GM18498 (cell line): Measurements from ENCODE around the gene JARID2.

Experiments used
- ATAC-seq: cut with Tn5 transposase; IDR thresholded peaks from one replicate; pipeline ENCODE4 v1.9.1; 2021; ENCODE audit warnings: mild to moderate bottlenecking, moderate library complexity; ENCODE audit not compliant: unreplicated experiment

JARID2 gene

GRCh38 chr6:15368873-15369272 is 123.0 kb downstream of the JARID2 start:
- no peak for ATAC-seq

GRCh38 chr6:15369838-15370237 is 124.0 kb downstream of the JARID2 start:
- no peak for ATAC-seq

DNA sequence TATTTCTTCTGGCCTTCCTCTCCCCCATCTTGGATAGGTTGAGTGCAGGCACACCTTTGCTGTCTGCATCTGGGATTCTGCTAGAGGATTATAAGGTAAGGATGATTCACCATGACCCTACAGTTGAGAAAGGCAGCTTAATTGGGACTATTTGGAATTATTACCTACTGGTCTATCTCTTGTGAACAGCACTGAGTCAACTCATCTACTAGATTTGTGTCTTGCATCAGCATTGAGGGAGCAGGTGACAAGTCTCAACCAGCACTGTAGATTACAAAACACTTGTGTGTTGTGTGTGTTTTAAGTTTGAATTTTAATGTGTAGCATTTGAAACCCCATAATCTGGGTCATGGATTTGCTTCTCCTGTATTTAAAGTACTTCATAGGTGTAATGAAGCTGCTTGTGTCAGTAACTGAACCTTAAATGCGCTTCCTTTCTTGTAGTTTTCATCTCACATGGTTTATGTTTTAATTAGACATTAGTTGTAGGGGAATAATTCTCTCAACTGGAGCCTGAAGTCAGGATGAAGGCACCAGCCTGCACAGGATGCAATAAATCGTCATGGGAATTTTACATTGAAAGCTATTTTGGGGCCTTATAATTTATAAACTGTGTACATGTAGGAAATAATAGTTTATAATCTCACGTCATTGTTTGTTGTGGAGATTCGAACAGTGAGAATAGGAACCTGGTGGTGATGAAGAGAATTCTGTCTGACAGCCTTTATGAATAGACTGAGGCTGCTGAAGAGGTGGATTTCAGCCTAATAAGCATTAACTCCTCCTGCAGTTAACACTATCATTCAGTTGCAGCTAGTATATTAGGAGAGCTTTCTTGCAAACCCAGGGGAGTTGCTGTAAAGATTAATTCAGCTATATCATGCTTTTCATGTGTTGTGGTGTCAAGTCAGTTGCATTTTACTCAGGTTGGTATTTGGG is 125.1 kb downstream of the JARID2 start:
- ATAC-seq, result no peak

DNA sequence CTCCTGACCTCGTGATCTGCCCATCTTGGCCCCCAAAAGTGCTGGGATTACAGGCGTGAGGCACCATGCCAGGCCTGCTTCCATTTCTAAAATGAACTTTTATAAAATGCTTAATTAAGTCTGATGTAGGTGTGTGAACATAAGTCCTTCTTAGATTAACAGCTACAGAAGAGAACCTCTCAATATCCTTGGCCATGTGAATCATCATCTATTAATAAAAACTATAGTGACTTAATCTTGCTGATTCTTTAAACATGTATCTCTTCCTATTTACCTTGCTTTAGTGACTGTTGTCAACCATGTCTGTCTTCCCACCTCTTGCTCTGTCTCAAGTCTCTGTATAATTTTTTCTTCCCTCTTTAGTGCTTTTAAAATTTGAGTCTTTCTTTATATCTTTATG is 127.1 kb downstream of the JARID2 start:
- no peak for ATAC-seq

DNA sequence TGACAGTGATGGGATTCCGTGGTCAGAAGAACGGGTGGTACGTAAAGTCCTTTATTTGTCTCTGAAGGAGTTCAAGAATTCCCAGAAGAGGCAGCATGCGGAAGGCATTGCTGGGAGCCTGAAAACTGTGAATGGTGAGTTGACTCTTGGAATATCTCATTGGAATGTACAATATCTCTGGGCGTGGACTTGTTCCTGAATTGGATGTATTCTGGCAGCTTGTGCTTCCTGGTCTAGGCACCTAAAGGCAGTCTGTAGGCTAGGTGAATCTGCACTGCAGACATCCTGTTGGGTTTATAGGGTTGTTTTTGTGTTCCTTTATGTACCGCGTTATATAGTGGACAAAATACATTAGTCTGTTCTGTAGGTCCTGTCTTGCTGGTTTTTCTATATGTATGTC is 128.2 kb downstream of the JARID2 start:
- ATAC-seq, result no peak

GRCh38 chr6:15375018-15375417 is 129.1 kb downstream of the JARID2 start:
- ATAC-seq, result no peak

GRCh38 chr6:15375638-15376290 is 129.9 kb downstream of the JARID2 start:
- no peak for ATAC-seq

- ATAC-seq, result no peak
Observed at GRCh38 chr6:15376900-15377487, 131.1 kb downstream of the JARID2 start.

DNA sequence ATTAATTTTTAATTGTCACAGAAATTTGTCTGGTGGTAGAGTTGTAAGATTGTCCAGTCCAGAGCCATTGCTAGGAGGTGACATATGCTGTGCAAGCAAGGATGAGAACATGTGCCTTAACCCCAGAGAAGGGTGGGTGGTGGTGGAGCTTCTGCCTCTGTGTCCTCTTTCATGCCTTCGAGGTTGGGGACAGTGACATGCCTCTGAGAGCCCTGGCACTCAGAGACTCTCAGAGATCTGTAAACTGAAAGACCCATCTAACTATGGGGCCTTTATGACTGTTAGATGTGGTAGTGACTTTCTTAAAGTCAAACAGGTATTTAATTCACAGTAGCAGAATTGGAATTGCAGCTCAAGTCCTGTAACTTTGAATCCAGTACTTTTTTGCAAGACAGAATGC is 132.4 kb downstream of the JARID2 start:
- no peak for ATAC-seq

GRCh38 chr6:15378866-15379265 is 133.0 kb downstream of the JARID2 start:
- ATAC-seq, result no peak

GRCh38 chr6:15380351-15380750 is 134.5 kb downstream of the JARID2 start:
- ATAC-seq, result no peak

DNA sequence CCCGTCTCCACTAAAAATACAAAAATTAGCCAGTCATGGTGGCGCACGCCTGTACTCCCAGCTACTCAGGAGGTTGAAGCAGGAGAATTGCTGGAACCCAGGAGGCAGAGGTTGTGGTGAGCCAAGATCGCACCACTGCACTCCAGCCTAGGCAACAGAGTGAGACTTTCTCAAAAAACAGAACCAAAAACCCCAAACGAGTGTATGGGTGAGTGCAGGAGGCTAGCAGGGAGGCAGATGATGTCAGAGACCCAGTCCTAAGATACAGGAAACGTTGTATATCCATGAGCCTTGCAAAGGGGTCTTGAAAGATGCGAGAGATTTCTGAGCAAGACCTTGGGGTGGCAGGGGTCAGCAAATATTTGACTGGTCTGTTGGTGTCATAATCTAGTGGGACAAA is 136.2 kb downstream of the JARID2 start:
- no peak for ATAC-seq

DNA sequence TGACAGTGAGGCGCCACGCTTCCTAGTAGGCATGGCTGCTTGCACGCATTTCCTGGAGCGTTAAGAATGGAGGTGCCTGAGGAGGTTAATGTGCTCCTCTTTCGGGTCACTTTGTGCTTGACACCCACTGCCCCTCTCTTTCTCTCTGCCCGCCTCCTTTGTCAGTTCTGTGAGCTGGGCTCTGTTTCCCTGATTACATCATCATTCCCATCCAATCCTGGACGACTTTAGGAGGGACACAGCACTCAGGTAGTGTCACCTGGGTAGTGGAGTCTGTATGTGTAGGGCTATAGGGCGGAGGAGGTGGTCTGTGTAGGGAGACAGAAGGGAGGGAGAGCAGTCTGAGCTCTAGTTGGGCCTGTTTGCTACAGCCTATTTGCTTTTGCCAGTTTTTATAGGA is 136.8 kb downstream of the JARID2 start:
- no peak for ATAC-seq

DNA sequence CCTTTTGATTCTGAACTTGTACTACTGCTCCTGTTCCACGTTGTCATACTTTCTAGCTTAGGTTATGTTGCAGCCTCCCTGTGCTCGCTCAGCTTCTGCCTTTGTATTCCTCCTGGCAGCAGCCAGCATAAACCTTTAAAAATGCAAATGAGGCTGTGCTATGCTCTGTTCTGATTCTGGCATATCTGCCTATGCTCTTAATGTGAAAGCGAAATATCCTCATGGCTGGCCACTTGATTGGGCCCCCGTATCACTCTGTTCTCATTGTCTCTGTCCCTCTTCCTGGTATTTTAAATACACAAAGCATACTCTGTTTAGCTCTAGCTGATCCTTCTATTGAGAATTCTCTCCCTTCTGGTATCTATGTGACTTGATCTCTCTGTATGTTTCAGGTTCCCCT is 139.0 kb downstream of the JARID2 start:
- peak; percentile 55 for ATAC-seq

GRCh38 chr6:15385521-15385920 is 139.7 kb downstream of the JARID2 start:
- ATAC-seq, result no peak

- no peak for ATAC-seq
Observed at GRCh38 chr6:15386110-15386755, 140.4 kb downstream of the JARID2 start.

DNA sequence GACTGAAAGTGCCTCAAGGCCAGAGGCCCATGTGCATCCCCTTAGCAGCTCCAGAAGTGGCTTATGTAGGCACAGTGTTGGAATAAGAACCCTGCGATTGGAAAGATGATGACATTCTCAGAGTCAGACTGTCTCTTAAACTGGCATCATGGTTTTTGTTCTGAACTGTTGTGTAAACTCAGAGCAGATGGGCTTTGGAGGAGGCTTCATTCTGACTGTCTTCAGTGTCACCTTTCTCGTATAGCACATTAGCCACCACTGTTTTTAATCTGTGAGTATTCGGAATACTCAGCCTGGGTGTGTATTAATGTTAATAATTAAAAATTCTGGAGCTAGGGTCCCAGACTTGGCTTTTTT is 140.9 kb downstream of the JARID2 start:
- ATAC-seq, result no peak

GRCh38 chr6:15387118-15387517 is 141.2 kb downstream of the JARID2 start:
- ATAC-seq, result no peak

GRCh38 chr6:15389084-15389764 is 143.4 kb downstream of the JARID2 start:
- ATAC-seq, result no peak

GRCh38 chr6:15389765-15390723 is 144.2 kb downstream of the JARID2 start:
- no peak for ATAC-seq
